Activated T-cell treated with anti-CD3 and anti-CD28 coated beads for 1 hour (primary cell): ENCODE data around the gene VOPP1.
"Not testable (repeated sequence)": the region's sequence is repeated elsewhere in the genome, so short reads cannot be mapped to it uniquely, and the experiment has no call there.

Experiments
- DNase-seq: peaks from one replicate; pipeline ENCODE4 v3.0.0-alpha.2; 2020; ENCODE audit warnings: low read depth

VOPP1 gene

GRCh38 chr7:55510206-55510605, 62.1 kb downstream of the VOPP1 start:
- not testable (repeated sequence) for DNase-seq

DNA sequence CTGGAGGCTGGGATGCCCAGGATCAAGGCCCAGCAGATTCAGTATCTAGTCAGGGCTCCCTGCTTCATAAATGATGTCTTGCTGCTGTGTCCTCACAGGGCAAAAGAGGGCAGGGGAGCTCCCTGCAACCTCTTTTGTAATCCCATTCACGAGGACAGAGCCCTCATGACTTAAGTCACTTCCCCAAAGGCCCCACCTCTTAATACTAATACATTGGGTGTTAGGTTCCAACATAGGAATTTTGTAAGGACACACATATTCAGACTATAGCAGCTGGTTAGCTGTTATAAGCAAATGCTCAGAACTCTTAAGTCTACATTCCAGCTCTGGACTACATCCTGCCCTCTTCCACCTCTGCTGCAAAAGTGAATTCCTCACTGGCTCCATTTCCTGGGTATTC, 63.0 kb downstream of the VOPP1 start:
- DNase-seq: no peak

DNA sequence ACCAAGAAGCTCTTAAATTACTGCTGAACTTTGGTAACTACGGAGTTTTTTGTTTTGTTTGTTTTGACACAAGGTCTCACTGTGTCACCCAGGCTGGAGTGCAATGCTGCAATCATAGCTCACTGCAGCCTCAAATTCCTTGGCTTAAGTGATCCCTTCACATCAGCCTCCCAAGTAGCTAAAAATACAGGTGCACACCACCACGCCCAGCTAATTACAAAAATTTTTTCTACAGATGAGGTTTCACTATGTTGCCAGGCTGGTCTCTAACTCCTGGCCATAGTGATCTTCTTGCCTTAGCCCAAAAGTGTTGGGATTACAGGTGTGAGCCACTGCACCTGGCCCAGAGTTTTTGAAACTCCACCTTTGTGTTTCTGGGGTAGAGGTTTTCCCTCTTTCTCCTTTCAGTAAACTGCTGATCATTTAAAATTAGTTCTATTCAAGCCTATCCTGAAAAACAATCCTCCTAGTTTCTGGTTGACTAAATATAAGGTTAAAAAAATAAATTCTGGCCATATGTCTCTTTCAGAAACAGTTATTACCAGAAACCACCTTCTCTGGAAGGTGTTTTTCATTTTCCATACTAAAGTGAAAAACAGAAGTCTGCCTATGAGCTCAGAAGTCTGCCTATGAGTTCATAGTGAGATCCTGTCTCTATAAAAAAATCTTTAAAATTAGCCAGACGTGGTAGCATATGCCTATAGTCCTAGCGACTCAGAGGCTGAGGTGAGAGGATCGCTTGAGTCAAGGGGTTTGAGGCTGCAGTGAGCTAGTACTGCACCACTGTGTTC, 63.9 kb downstream of the VOPP1 start:
- no peak for DNase-seq

DNA sequence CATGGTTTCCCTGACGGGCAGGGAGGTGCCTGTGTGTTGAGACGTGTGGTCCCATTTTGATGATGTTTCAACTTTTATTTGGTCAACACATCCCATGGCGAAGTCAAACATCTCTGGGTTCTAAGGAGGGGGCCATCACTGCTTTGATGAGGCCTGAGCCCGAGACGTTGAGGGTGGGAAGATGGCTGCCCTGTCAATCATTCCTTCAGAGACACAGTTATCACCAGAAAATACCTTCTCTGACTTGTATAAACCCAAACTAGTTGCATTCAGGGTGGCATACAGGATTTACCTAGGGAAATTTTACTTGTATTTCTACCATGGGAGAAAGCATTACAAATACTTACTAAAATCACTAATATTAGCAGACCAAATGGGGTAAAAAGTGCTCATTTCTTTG, 64.6 kb downstream of the VOPP1 start:
- no peak for DNase-seq

- no peak for DNase-seq
These were observed 67.2 kb downstream of the VOPP1 start for GRCh38 chr7:55504967-55505658.

DNA sequence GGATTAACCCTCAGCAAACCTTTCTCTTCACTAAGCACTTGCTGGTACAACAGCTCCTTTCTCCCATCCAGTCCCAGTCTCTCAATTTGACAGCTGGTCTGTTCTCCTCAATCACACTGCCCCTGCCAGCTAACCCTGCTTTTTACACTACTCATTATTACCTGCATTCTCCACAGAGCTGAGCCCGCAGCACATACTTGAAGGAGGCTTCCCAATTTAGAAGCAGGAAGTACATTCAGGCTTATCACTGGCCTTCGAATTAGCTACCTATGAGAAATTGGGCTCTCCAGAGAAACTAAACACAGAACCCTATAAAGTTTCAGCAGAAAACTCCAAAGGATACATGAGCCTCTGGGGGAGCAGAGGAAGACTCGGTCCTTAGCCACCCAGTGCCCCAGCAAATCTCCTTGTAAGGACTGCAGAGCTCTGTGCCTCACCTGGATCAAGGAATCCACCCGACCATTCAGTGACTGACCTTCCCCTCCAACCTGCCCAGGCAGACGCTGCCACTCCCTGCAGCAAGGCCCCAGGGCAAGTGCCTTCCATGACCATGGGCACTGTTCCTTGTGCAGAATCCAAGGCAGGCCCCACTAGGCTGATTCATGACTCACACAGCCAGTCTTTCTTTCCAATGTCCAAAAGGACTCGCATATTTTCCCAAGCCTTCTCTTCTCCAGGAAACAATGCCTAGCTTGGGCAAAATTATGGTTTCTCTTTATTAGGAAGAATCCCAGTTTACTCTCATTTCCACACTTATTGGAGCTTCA, 68.0 kb downstream of the VOPP1 start:
- DNase-seq: no peak

GRCh38 chr7:55502858-55503440, 69.4 kb downstream of the VOPP1 start:
- DNase-seq: no peak

- DNase-seq: no peak
These were observed 70.0 kb downstream of the VOPP1 start for GRCh38 chr7:55502124-55502857.

GRCh38 chr7:55501611-55502010, 70.7 kb downstream of the VOPP1 start:
- DNase-seq: no peak

- no peak for DNase-seq
These were observed 72.1 kb downstream of the VOPP1 start for GRCh38 chr7:55500117-55500756.

- no peak for DNase-seq
These were observed 72.7 kb downstream of the VOPP1 start for GRCh38 chr7:55499591-55499990.

GRCh38 chr7:55498770-55499169, 73.5 kb downstream of the VOPP1 start:
- DNase-seq: no peak

GRCh38 chr7:55498142-55498541, 74.2 kb downstream of the VOPP1 start:
- no peak for DNase-seq

DNA sequence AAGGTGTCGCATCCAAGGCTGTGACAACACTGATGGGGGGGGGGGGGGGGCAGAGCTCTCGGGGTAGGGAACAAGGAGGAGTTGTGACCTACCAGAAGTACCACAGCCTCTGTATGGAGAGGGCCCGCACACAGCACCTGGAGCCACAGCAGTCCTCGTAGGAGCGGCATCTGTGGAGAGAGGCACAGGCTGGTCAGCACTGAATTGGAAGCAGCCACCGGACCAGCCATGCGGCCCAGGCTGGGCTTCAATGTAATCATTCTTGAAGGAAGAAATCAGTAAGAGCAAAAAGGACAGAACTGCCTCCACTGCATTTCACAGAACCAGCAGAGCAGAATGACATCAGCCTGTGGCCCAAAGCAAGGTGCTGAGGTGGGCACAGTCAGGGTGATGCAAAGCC, 74.8 kb downstream of the VOPP1 start:
- no peak for DNase-seq

DNA sequence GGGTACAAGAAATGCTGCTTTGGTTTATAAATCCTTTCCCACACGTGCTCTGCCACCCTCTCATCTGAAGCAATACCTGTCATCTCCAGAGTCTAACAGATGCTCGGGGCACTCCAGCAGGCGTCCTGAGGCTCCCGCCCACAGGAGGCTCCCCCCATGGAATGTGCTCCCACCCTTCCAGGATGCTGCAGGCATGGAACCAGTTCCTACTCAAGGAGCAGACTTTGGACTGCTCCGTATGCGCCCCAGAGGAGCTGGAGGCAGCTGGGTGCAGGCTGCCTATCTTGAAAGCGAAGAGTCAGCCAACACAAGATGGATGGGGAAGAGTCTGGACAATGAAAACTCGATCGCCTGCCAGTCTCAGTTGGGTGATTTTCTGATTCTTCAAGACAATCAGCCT, 75.4 kb downstream of the VOPP1 start:
- DNase-seq: no peak

GRCh38 chr7:55494951-55495350, 77.4 kb downstream of the VOPP1 start:
- no peak for DNase-seq

- no peak for DNase-seq
These were observed 78.9 kb downstream of the VOPP1 start for GRCh38 chr7:55493408-55493807.

GRCh38 chr7:55491346-55491745, 81.0 kb downstream of the VOPP1 start:
- DNase-seq: no peak

DNA sequence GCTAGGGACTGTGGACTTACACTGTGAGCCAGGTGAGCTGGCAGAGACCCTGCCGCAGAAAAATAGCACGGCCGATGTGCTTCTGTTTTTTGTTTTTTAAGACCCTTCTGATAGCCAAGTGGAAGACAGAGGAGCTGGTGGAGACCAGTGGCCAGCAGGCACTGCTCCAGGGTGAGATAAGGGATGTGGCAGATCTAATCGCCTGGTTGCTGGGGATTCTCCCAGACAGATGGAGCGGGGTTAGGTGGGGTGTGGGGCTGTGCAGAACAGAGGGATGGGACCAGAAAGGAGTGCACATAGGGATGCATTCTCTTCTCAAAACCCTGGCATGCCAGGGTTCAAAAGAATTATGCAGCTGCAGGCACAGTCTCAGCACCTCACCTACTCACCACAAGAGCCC, 82.2 kb downstream of the VOPP1 start:
- no peak for DNase-seq

GRCh38 chr7:55489552-55489951, 82.8 kb downstream of the VOPP1 start:
- DNase-seq: no peak

DNA sequence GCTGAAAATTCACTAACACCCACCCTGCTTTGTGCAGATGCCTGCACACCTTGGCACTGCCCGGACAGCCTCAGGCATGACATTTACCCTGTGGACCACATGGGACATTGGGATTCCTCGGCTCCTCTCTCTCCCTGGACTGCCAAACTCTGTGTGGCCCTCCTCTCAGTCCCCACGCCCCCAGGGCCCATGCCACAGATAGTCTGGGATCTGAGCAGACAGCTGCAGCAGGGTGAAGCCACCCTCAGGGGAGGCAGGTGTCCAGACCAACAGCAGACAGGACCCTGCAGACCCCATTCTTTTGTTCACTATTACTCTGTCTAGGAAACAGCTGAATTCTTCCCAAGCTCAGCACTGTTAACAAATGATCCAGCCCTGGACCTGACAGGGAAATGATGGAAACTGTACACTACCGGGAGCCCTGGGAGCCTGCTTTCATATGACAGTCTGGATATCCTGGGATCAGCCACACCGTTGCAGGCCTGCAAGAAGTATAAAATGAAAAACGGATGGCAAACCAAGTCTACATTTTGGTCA, 83.4 kb downstream of the VOPP1 start:
- DNase-seq: no peak
